ENCODE measurements around the gene CERCAM.

The CERCAM gene

DNA sequence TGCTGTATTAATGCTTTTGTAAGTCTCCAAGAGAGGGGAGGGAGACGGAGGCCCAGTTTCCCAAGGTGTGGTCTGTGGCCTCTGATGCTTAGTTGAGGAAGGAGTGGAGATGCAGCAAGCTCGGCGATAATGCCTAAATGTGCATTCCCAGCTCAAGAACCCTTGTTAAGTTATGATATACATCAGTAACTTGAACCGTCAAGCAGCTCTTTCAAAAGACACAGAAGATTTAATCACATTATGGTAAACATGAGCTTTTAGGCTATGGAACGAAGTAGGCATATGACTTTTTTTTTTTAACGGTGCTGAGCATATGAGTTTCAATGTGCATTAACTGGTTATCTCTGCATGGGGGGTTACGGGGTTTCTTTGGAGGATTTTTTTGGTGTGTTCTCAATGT is 61.5 kb downstream of the CERCAM start:
- H3K4me1 ChIP-seq (ENCODE audit: insufficient read depth, low read length), result no peaks in the 10 kb centered on the region
- H3K36me3 ChIP-seq (ENCODE audit: insufficient read depth, low read length), result peaks cover 9% of the 10 kb centered on the region; the same call in 1 of the 2 replicates
- H3K9me3 ChIP-seq (ENCODE audit: control insufficient read depth, insufficient read depth, low read length), result no peaks in the 10 kb centered on the region
- H3K9ac ChIP-seq (ENCODE audit: low read depth, low read length), result no peak overlapping the region

GRCh38 chr9:128484686-128485413 is 64.2 kb downstream of the CERCAM start:
- Histone ChIP-seq H3K9ac (ENCODE audit: low read depth, low read length) (no peak overlapping the region), H3K9me3 (ENCODE audit: control insufficient read depth, insufficient read depth, low read length) (no peaks in the 10 kb centered on the region), H3K4me1 (ENCODE audit: insufficient read depth, low read length) (no peaks in the 10 kb centered on the region), H3K36me3 (ENCODE audit: insufficient read depth, low read length) (peaks cover 9% of the 10 kb centered on the region; the same call in 1 of the 2 replicates)

- H3K9ac ChIP-seq (ENCODE audit: low read depth, low read length), result no peak overlapping the region
- peaks cover 9% of the 10 kb centered on the region; the same call in 1 of the 2 replicates for H3K36me3 ChIP-seq (ENCODE audit: insufficient read depth, low read length)
- no peaks in the 10 kb centered on the region for H3K9me3 ChIP-seq (ENCODE audit: control insufficient read depth, insufficient read depth, low read length)
- no peaks in the 10 kb centered on the region for H3K4me1 ChIP-seq (ENCODE audit: insufficient read depth, low read length)
Measured at GRCh38 chr9:128485414-128485855, 64.8 kb downstream of the CERCAM start.

GRCh38 chr9:128486201-128486600 is 65.5 kb downstream of the CERCAM start:
- no peak overlapping the region for H3K9ac ChIP-seq (ENCODE audit: low read depth, low read length)
- peaks cover 9% of the 10 kb centered on the region; the same call in 1 of the 2 replicates for H3K36me3 ChIP-seq (ENCODE audit: insufficient read depth, low read length)
- no peaks in the 10 kb centered on the region for H3K9me3 ChIP-seq (ENCODE audit: control insufficient read depth, insufficient read depth, low read length)

More at GRCh38 chr9:128486201-128486600, 65.5 kb downstream of the CERCAM start:
- no peaks in the 10 kb centered on the region for H3K4me1 ChIP-seq (ENCODE audit: insufficient read depth, low read length)
